Right lobe of liver (tissue), 4 donors: Measurements from ENCODE around the gene VEGFD.

Experiments
- CTCF ChIP-seq, 4 donors: fragments of 200-600 bp in 3 of 4; fragments of 450-650 bp in 1 of 4; IDR thresholded peaks; one replicate each; pipeline versions ENCODE4 v1.5.1 to v1.8.0; 2016 to 2022; ENCODE audit warnings: antibody characterized with exemption in 4 of 4, mild to moderate bottlenecking in 2 of 4
- POLR2A ChIP-seq: fragments of 450-650 bp; IDR thresholded peaks from one replicate; pipeline ENCODE4 v1.6.1; 2017; ENCODE audit warnings: antibody characterized with exemption, mild to moderate bottlenecking
- donor health status: DM: no; HTN: no; CAD: no.
- donor health status: DM: no; HTN: no; CAD: no.
- donor health status: DM: no; HTN: yes; CAD: no.

- TF ChIP-seq CTCF (IDR thresholded peaks at IDR 0.05) = no peak
- no peak for TF ChIP-seq POLR2A
Observed at GRCh38 chrX:15376956-15377355, 7.3 kb downstream of the VEGFD start.
